ENCODE results near the gene ZNF112. TPM values are rescaled to one million over a fixed set of nuclear protein-coding genes. Genes with fewer than 3 reads are reported as not detected.

ZNF112 gene
- total and polyA plus RNA-seq, 2 experiments from 2014 or later: 2.6 to 8.8 TPM

DNA sequence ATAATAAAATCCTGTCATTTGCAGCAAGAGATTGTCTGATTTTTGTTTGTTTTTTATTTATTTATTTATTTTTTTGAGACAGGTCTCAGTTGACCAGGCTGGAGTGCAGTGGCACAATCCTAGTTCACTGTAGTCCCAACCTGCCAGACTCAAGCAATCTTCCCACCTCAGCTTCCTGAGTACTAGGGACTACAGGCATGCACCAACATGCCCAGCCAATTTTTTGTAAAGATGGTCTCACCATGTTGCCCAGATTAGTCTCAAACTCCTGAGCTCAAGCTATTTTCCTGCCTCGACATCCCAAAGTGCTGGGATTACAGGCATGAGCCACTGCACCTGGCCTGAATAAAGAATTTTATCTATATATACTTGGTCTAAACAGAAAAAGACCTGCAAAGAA, 79.1 kb downstream of the ZNF112 start:
- H3K4me3 ChIP-seq: no peak overlapping the region
- no peaks in the 10 kb centered on the region for H3K79me2 ChIP-seq
- H2AFZ ChIP-seq: no peak overlapping the region
- 100% methylated on average over 1 of the region's 1 CpG for WGBS (ENCODE audit: low lambda C conversion rate, missing lambda C conversion rate)
- no peaks in the 10 kb centered on the region for H3K4me1 ChIP-seq (ENCODE audit: insufficient read depth)
- no peaks in the 10 kb centered on the region for H3K27me3 ChIP-seq
- no peaks in the 10 kb centered on the region for H3K9me2 ChIP-seq (replicated peaks; ENCODE audit: insufficient read depth)
- TF ChIP-seq, protein P1, sequence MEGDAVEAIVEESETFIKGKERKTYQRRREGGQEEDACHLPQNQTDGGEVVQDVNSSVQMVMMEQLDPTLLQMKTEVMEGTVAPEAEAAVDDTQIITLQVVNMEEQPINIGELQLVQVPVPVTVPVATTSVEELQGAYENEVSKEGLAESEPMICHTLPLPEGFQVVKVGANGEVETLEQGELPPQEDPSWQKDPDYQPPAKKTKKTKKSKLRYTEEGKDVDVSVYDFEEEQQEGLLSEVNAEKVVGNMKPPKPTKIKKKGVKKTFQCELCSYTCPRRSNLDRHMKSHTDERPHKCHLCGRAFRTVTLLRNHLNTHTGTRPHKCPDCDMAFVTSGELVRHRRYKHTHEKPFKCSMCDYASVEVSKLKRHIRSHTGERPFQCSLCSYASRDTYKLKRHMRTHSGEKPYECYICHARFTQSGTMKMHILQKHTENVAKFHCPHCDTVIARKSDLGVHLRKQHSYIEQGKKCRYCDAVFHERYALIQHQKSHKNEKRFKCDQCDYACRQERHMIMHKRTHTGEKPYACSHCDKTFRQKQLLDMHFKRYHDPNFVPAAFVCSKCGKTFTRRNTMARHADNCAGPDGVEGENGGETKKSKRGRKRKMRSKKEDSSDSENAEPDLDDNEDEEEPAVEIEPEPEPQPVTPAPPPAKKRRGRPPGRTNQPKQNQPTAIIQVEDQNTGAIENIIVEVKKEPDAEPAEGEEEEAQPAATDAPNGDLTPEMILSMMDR (IDR thresholded peaks at IDR 0.05; ENCODE audit: poor library complexity): no peak
- H3K36me3 ChIP-seq (replicated peaks; ENCODE audit: insufficient read depth, low read depth): peaks cover 2% of the 10 kb centered on the region
- H3K4me2 ChIP-seq: no peak overlapping the region
- H3K27ac ChIP-seq: no peak overlapping the region
- no peaks in the 10 kb centered on the region for H4K20me1 ChIP-seq (ENCODE audit: insufficient read depth, poor library complexity, severe bottlenecking)
- H3K9me3 ChIP-seq (ENCODE audit: low read depth): peaks cover 3% of the 10 kb centered on the region
- DNase-seq (ENCODE audit: low spot score): no peak

Small RNAs within 50 kb of the gene (small RNA-seq; reads per million reads assigned to genes)
- gene NDUFA3P1: not detected

Other genes with a start within 250 kb of the ZNF112 start
- gene ZNF225, start 243.3 kb downstream of the ZNF112 start, total RNA-seq: 4.1 TPM in 2 replicates
- 1.2 and 2.9 TPM in 2 replicates for gene ZNF225, start 243.3 kb downstream of the ZNF112 start, polyA plus RNA-seq
- gene ZNF234, start 215.1 kb downstream of the ZNF112 start, total RNA-seq: 8.6 and 9.9 TPM in 2 replicates
- gene ZNF234, start 215.1 kb downstream of the ZNF112 start, polyA plus RNA-seq: 4.1 and 6.7 TPM in 2 replicates
- 22.6 and 30.9 TPM in 2 replicates for gene ZNF226, start 191.6 kb downstream of the ZNF112 start, total RNA-seq
- gene ZNF226, start 191.6 kb downstream of the ZNF112 start, polyA plus RNA-seq: 30.9 and 31.2 TPM in 2 replicates
- gene ZNF227, start 144.1 kb downstream of the ZNF112 start, total RNA-seq: 13.6 and 15.4 TPM in 2 replicates
- gene ZNF227, start 144.1 kb downstream of the ZNF112 start, polyA plus RNA-seq: 8.2 and 8.6 TPM in 2 replicates
- 2.4 and 2.6 TPM in 2 replicates for gene ZNF233, start 96.8 kb downstream of the ZNF112 start, total RNA-seq
- gene ZNF233, start 96.8 kb downstream of the ZNF112 start, polyA plus RNA-seq: 0.66 and 2.8 TPM in 2 replicates
- 5.6 and 10.1 TPM in 2 replicates for gene ZNF235, start 51.7 kb downstream of the ZNF112 start, total RNA-seq
- 2.7 and 2.8 TPM in 2 replicates for gene ZNF235, start 51.7 kb downstream of the ZNF112 start, polyA plus RNA-seq
- 3.1 and 3.9 TPM in 2 replicates for gene ZNF285, start 44.9 kb upstream of the ZNF112 start, total RNA-seq
- gene ZNF285, start 44.9 kb upstream of the ZNF112 start, polyA plus RNA-seq: 3.3 and 3.4 TPM in 2 replicates
- gene ZNF229, start 91.8 kb upstream of the ZNF112 start, total RNA-seq: 15.1 and 15.2 TPM in 2 replicates
- gene ZNF229, start 91.8 kb upstream of the ZNF112 start, polyA plus RNA-seq: 6.4 and 6.6 TPM in 2 replicates
- gene ZNF180, start 143.8 kb upstream of the ZNF112 start, total RNA-seq: 10.1 and 25.4 TPM in 2 replicates
- 3.1 and 3.2 TPM in 2 replicates for gene ZNF180, start 143.8 kb upstream of the ZNF112 start, polyA plus RNA-seq
- gene CEACAM20, start 173.0 kb upstream of the ZNF112 start, total RNA-seq: 1.5 and 1.6 TPM in 2 replicates
- gene CEACAM20, start 173.0 kb upstream of the ZNF112 start, polyA plus RNA-seq: 0.24 and 0.39 TPM in 2 replicates

All from hepatocyte (in vitro differentiated cells).